Measurements from ENCODE around the gene MRPL50. TPM values are rescaled to one million over a fixed set of nuclear protein-coding genes. Genes with fewer than 3 reads are reported as not detected.

Gene MRPL50
- total RNA-seq, 1 donor from 2014 or later, result 16.3 TPM

DNA sequence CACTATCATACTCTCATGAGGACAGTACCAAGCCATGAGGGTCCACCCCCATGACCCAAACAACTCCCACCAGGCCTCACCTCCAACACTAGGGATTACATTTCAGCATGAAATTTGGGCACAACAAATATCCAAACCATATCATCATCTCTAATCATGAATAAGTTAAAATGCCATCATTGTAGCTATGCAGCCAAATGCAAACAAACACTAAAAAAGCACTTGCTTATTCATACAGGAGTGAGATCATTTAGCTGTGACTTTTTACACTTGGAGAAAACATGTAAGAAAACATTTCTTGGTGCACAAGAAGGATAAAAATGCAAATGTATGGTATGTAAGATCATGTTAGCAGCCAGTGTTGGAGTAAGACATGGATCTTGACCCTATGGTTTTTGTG lies 37.8 kb downstream of the MRPL50 start:
- no peak overlapping the region for H3K4me3 Mint-ChIP-seq
- no peaks in the 10 kb centered on the region for H3K27me3 Mint-ChIP-seq
- no peaks in the 10 kb centered on the region for H3K9me3 Mint-ChIP-seq
- TF ChIP-seq CTCF (conservative IDR thresholded peaks at IDR 0.05), result no peak
- no peaks in the 10 kb centered on the region for H3K36me3 Mint-ChIP-seq
- no peak overlapping the region for H3K27ac Mint-ChIP-seq
- DNase-seq (ENCODE audit: extremely low spot score, unreplicated experiment), result no peak
- H3K4me1 Mint-ChIP-seq (ENCODE audit: unreplicated experiment), result no peaks in the 10 kb centered on the region

DNA sequence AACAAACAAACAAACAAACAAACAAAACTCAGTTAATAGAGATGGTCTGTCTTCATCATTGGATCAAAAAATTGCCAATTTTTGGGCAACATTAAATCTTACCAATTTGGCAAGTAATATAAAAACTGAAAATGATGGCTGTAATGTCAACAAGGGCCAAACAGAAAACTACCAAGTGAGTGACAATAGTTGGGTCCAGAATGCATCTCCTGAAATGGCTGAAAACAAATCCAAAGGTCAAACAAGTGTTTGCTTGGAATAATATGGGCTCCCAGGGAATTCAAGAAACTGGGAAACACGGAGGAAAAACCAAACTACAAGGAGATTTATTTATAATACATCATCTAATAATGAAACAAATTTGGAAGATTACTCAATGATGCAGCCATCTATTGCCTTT lies 38.7 kb downstream of the MRPL50 start:
- H3K27me3 Mint-ChIP-seq, result no peaks in the 10 kb centered on the region
- DNase-seq (ENCODE audit: extremely low spot score, unreplicated experiment), result no peak
- no peaks in the 10 kb centered on the region for H3K36me3 Mint-ChIP-seq
- no peaks in the 10 kb centered on the region for H3K4me1 Mint-ChIP-seq (ENCODE audit: unreplicated experiment)
- H3K9me3 Mint-ChIP-seq, result no peaks in the 10 kb centered on the region
- H3K27ac Mint-ChIP-seq, result no peak overlapping the region
- H3K4me3 Mint-ChIP-seq, result no peak overlapping the region
- TF ChIP-seq CTCF (conservative IDR thresholded peaks at IDR 0.05), result no peak

DNA sequence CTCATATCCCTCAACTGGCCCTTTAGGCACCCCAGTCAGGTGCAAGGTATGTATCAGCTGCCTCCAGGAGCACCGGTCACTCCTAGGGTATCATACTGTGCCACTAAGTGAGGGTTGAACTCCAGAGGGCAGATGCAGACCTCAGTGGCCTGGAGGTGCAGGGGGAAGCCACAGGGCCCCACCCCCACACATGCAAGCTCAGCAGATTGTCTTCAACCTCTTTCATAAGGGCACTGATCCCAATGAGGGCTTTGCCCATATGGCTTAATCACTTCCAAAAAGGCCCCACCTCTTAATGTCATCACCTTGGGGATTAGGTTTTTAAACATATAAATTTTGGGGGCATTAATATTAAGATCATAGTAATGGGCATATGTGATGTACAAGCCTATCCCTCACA lies 41.8 kb downstream of the MRPL50 start:
- no peaks in the 10 kb centered on the region for H3K4me1 Mint-ChIP-seq (ENCODE audit: unreplicated experiment)
- H3K9me3 Mint-ChIP-seq, result no peaks in the 10 kb centered on the region
- no peak for DNase-seq (ENCODE audit: extremely low spot score, unreplicated experiment)
- no peak for TF ChIP-seq CTCF (conservative IDR thresholded peaks at IDR 0.05)
- H3K4me3 Mint-ChIP-seq, result no peak overlapping the region
- no peak overlapping the region for H3K27ac Mint-ChIP-seq
- H3K36me3 Mint-ChIP-seq, result no peaks in the 10 kb centered on the region
- no peaks in the 10 kb centered on the region for H3K27me3 Mint-ChIP-seq

DNA sequence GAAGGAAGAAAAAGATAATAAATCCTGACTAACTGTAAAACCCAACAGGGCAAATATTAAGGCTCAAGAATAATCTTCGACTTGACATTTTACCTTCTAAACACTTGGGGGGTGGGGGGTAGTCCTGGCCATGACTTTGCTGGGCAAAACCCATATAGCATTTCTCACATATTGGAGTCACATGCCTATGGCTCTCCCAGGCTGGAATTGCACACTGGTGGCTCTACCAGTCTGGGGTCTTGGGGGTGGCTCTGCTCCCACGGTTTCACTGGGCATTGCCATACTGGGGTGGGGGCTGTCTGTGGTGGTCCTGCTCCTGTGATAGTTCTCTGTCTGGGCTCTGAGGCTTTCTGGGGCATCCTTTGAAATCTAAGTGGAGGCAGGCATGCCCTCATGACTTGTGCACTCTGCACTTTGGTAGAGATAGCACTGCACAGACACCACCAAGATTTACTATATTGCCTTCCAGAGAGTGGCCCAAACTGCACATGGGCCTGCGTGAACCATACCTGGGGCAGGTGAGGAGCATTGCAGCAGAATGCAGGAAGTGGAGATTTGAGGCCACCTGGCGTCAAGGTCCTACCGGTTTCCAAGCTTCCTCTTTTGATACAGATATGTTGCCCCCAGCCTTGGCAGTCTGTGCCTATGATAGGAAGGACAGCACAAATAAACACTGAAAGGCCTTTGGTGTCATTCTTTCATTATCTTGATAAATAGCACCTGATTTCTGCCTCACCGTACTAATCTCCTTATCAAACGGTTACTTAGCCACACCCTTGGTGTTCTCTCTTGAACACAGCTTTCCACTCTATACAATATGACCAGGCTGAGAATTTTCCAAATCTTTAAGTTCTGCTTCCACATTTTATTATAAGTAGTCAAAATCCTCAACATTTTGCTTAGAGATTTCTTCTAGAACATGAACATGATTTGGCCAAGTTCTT lies 43.4 kb downstream of the MRPL50 start:
- H3K27me3 Mint-ChIP-seq, result no peaks in the 10 kb centered on the region
- no peak overlapping the region for H3K4me3 Mint-ChIP-seq
- no peak overlapping the region for H3K27ac Mint-ChIP-seq
- no peaks in the 10 kb centered on the region for H3K36me3 Mint-ChIP-seq
- no peak for TF ChIP-seq CTCF (conservative IDR thresholded peaks at IDR 0.05)
- no peaks in the 10 kb centered on the region for H3K4me1 Mint-ChIP-seq (ENCODE audit: unreplicated experiment)
- no peak for DNase-seq (ENCODE audit: extremely low spot score, unreplicated experiment)
- H3K9me3 Mint-ChIP-seq, result no peaks in the 10 kb centered on the region

DNA sequence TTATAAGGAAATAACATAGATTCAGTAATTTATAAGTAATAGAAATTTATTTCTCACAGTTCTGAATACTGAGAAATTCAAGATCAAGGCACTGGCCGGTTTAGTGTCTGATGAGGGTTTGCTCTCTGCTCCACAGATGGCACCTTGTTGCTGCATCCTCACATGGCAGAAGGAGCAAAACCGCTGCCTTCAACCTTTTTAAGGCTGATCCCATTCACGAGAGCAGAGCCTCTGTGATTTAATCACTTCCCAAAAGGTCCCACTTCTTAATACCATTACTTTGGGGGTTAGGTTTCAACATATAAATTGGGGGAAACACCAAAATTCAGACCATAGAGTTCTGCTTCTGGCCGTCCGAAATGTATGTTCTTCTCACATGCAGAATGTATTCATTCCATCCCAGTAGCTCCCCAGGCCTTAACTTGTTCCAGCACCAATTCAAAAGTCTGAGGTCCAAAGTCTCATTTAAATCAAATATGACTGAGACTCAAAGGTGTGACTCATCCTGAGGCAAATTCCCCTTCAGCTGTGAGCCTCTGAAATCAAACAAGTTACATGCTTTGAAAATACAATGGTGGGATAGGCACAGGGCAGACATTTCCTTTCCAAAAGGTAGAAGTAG lies 44.2 kb downstream of the MRPL50 start:
- Mint-ChIP-seq H3K27me3 (no peaks in the 10 kb centered on the region), H3K27ac (no peak overlapping the region)

More for the DNA sequence above, 44.2 kb downstream of the MRPL50 start:
- Mint-ChIP-seq H3K4me1 (ENCODE audit: unreplicated experiment) (no peaks in the 10 kb centered on the region), H3K9me3 (peaks cover 2% of the 10 kb centered on the region), H3K4me3 (no peak overlapping the region), H3K36me3 (no peaks in the 10 kb centered on the region)
- no peak for TF ChIP-seq CTCF (conservative IDR thresholded peaks at IDR 0.05)
- no peak for DNase-seq (ENCODE audit: extremely low spot score, unreplicated experiment)

All from type B pancreatic cell (in vitro differentiated cells).